WERI-Rb-1 (cell line): ENCODE data around the gene FOCAD.

ENCODE experiments used
- DNase-seq: peaks from one replicate; pipeline ENCODE4 v3.0.0-alpha.2; 2020
- H3K27ac ChIP-seq: fragments of 250-450 bp; sonication (Bioruptor Pico); 2 replicates; pipeline ENCODE4 v1.5.1; 2020; ENCODE audit warnings: mild to moderate bottlenecking, moderate library complexity
- H3K27me3 ChIP-seq: fragments of 250-450 bp; sonication (Bioruptor Pico); 2 replicates; pipeline ENCODE4 v1.5.1; 2021; ENCODE audit warnings: mild to moderate bottlenecking, low read depth, moderate library complexity; ENCODE audit not compliant: insufficient read depth, severe bottlenecking
- H3K36me3 ChIP-seq: fragments of 250-450 bp; sonication (Bioruptor Pico); 2 replicates; pipeline ENCODE4 v1.5.1; 2020; ENCODE audit warnings: mild to moderate bottlenecking, moderate library complexity
- H3K4me3 ChIP-seq: 2 replicates; pipeline ENCODE4 v1.5.1; 2011; ENCODE audit warnings: low read depth, mild to moderate bottlenecking, control low read depth, low read length
- H3K9me3 ChIP-seq: fragments of 250-450 bp; sonication (Bioruptor Pico); 2 replicates; pipeline ENCODE4 v1.5.1; 2021; ENCODE audit warnings: mild to moderate bottlenecking, moderate library complexity; ENCODE audit not compliant: severe bottlenecking
- TF ChIP-seq, protein P1 (sequence below): IDR thresholded peaks from 2 replicates; pipeline ENCODE4 v1.5.1; 2011; ENCODE audit warnings: low read depth, mild to moderate bottlenecking, control low read depth, inconsistent platforms, low read length

FOCAD gene

DNA sequence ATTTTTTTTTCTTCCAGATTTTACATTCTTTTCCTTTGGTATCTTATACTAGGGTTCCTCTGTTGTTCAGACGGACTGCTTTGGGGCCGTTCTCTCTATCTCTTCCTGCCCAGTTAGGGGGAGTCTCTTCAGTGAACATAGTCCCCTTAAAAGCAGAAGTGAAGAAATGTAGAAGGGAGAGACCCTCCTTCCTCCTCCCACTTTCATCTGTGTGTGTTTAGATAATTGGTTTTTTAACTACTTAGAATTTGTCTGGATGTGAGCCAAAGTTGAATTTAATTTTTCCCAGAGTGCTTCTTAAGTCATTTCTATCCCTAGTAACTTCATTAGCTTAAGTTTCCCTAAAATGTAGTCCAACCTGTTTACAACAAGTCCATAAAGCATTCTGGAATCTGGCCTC lies 179.9 kb downstream of the FOCAD start:
- H3K27me3 ChIP-seq, result no peaks in the 10 kb centered on the region

DNA sequence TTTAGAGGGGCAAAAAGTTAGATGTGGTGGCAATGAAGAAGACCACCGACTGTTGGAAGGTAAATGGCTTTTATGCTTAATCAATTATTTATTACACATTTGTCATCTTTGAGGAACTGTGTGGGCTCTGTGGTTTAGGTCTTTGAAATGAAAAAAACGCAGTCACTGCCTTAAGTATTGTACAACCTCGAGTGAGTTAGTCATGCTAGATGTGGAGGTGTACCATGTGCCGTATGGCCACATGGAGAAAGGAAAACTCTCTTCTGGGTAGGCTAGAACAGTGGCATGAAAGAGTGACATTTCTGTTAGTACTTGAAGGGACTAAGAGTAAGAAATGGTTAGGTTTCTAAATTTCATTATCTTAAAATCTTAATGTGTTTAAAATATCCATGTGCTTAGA lies 181.3 kb downstream of the FOCAD start:
- no peak for DNase-seq
- H3K27me3 ChIP-seq, result no peaks in the 10 kb centered on the region
- H3K4me3 ChIP-seq, result no peak overlapping the region
- no peaks in the 10 kb centered on the region for H3K9me3 ChIP-seq
- TF ChIP-seq, protein P1, sequence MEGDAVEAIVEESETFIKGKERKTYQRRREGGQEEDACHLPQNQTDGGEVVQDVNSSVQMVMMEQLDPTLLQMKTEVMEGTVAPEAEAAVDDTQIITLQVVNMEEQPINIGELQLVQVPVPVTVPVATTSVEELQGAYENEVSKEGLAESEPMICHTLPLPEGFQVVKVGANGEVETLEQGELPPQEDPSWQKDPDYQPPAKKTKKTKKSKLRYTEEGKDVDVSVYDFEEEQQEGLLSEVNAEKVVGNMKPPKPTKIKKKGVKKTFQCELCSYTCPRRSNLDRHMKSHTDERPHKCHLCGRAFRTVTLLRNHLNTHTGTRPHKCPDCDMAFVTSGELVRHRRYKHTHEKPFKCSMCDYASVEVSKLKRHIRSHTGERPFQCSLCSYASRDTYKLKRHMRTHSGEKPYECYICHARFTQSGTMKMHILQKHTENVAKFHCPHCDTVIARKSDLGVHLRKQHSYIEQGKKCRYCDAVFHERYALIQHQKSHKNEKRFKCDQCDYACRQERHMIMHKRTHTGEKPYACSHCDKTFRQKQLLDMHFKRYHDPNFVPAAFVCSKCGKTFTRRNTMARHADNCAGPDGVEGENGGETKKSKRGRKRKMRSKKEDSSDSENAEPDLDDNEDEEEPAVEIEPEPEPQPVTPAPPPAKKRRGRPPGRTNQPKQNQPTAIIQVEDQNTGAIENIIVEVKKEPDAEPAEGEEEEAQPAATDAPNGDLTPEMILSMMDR, result no peak
- no peak overlapping the region for H3K27ac ChIP-seq
- no peaks in the 10 kb centered on the region for H3K36me3 ChIP-seq

More for the DNA sequence above, 179.9 kb downstream of the FOCAD start:
- Histone ChIP-seq H3K4me3 (no peak overlapping the region), H3K9me3 (no peaks in the 10 kb centered on the region), H3K27ac (no peak overlapping the region), H3K36me3 (no peaks in the 10 kb centered on the region)
- TF ChIP-seq, protein P1, result no peak
- no peak for DNase-seq

DNA sequence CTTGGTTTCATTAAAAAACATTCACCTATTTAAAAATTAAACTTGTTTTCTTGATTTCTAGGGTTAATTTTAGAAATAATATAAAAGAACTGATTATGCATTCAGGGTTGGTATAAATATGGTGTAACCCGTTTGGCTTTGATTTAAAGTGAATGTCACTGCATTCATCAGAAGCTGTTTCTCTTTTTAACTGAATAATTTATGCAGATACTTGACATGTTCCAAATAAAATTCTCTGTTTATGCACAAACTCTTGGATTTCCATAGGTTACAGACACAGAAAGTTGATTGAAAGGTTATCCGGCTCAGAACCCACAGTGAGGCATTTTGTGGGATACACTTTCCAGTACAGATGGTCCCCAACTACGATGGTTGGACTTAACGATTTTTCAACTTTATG lies 186.1 kb downstream of the FOCAD start:
- Histone ChIP-seq H3K4me3 (no peak overlapping the region), H3K36me3 (no peaks in the 10 kb centered on the region), H3K27ac (no peak overlapping the region), H3K27me3 (no peaks in the 10 kb centered on the region), H3K9me3 (no peaks in the 10 kb centered on the region)
- no peak for DNase-seq
- TF ChIP-seq, protein P1, result no peak

DNA sequence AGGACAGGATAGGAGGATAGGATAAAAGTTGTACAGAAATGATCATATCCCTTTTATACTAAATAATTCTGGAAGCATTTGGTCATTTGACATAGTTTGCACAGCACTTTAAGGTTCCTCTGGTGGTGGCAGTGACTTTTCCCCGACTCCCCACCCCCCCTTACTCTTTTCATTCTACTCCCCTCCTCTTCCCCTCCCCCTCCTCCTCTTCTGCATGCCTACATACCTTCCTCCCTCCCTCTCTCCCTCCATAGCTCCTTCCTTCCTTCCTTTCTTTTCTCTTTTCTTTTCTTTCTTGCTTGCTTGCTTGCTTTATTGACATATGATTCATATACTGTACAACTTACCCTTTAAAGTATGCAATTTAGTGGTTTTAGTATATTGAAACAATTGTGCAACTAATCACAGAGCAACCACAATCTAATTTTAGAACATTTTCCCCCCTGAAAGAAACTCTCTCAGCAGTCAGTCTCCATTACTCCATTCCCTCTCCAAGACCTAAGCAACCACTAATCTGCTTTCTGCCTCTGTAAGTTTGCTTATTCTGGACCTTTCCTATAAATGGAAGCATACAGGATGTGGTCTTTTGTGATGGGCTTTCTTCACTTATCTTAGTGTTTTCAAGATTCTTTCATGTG lies 188.4 kb downstream of the FOCAD start:
- no peak for DNase-seq
- Histone ChIP-seq H3K9me3 (no peaks in the 10 kb centered on the region), H3K4me3 (no peak overlapping the region), H3K27me3 (no peaks in the 10 kb centered on the region), H3K36me3 (no peaks in the 10 kb centered on the region), H3K27ac (no peak overlapping the region)
- TF ChIP-seq, protein P1, result no peak

DNA sequence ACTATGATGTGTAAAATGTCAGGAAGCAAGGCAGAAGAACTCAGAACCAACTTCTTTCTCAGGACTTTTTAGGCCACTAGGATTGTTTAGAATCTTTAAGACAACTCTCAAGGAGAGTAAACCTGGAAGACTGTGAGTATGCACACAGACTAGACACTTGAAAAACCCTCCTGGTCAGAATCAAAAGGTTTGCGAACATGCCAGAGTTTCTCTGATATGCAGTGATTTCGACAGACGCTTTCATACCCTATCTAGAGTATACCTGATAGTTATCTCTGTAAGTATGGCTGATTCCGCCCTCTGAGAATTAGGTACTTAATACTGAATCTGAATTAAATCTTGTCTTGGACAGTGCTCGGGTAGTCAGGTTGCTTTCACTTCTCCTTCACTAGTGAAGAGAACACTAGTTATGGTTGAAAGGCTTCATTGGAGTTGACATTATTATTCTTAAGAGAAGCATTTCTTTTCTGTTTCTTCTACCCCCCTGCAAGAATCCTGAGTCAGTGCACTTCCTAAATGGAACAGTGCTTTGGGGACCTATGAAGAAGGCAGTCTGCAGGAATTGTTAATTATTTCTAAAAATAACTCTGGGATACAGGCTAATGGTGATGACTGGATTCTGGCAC lies 189.3 kb downstream of the FOCAD start:
- H3K36me3 ChIP-seq, result no peaks in the 10 kb centered on the region
- no peak overlapping the region for H3K27ac ChIP-seq
- TF ChIP-seq, protein P1, result no peak
- no peaks in the 10 kb centered on the region for H3K27me3 ChIP-seq
- H3K9me3 ChIP-seq, result no peaks in the 10 kb centered on the region
- DNase-seq, result no peak
- no peak overlapping the region for H3K4me3 ChIP-seq

DNA sequence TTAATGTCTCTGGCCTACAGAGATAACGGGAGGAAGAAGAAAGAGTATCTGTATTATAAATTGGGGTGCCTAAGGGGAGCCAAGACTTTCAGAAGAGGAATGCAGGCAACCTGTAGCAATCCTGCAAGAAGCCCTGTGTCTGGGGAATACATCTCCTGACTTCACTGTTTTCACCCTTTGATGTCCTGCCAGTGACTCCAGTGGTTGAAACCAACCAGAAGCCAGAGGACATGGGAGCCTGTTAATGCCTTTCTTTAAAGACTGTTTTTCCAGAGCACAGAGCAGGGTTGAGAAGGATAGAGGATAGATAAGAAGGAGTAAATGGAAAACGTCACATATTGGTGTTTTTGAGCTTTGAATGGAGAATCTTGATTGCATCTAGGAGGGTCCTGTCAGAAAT lies 196.2 kb downstream of the FOCAD start:
- no peak for DNase-seq
- no peaks in the 10 kb centered on the region for H3K9me3 ChIP-seq
- no peak overlapping the region for H3K27ac ChIP-seq
- H3K4me3 ChIP-seq, result no peak overlapping the region
- no peaks in the 10 kb centered on the region for H3K36me3 ChIP-seq
- H3K27me3 ChIP-seq, result no peaks in the 10 kb centered on the region
- TF ChIP-seq, protein P1, result no peak
